ENCODE data around the gene ARG2.

Gene ARG2

DNA sequence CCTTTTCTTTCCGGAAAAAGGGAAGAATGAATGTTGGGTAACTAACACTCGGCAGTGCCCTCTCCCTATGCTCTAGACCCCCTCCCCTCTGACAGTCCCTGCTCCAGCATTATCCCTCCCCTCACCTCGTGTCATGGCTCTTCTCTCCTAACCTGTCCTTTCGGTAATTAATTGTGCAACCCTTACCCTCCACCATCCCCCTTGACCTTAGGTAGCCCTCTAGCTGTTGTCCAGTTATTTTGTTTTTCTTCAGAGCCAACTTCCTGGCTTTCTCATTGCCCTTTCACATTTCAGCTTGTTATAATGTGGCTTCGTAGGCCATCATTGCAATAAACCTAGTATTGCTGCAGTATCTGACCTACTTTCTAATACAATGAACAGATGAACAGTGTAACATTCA lies 11.2 kb downstream of the ARG2 start:
- Histone ChIP-seq H3K79me2 (peaks cover 15% of the 10 kb centered on the region), H3K4me3 (ENCODE audit: low read depth, low read length) (no peak overlapping the region), H3K4me2 (ENCODE audit: low read length) (no peak overlapping the region), H3K9me3 (ENCODE audit: control insufficient read depth, low read length) (no peaks in the 10 kb centered on the region), H3K9ac (no peak overlapping the region), H3K27me3 (ENCODE audit: control insufficient read depth, insufficient read depth, low read length) (no peaks in the 10 kb centered on the region), H2AFZ (no peak overlapping the region), H3K4me1 (peaks cover 4% of the 10 kb centered on the region), H3K27ac (no peak overlapping the region), H3K36me3 (ENCODE audit: control insufficient read depth, insufficient read depth, low read length) (no peaks in the 10 kb centered on the region)
- TF ChIP-seq CTCF (IDR thresholded peaks at IDR 0.05), result no peak

- Histone ChIP-seq H2AFZ (no peak overlapping the region), H3K4me1 (peaks cover 14% of the 10 kb centered on the region), H3K36me3 (ENCODE audit: control insufficient read depth, insufficient read depth, low read length) (no peaks in the 10 kb centered on the region), H3K9ac (no peak overlapping the region), H3K79me2 (peaks cover 9% of the 10 kb centered on the region), H3K27ac (no peak overlapping the region), H3K4me2 (ENCODE audit: low read length) (no peak overlapping the region), H3K4me3 (ENCODE audit: low read depth, low read length) (no peak overlapping the region), H3K27me3 (ENCODE audit: control insufficient read depth, insufficient read depth, low read length) (no peaks in the 10 kb centered on the region), H3K9me3 (ENCODE audit: control insufficient read depth, low read length) (no peaks in the 10 kb centered on the region)
- TF ChIP-seq CTCF (IDR thresholded peaks at IDR 0.05), result no peak
These were observed 13.9 kb downstream of the ARG2 start for GRCh38 chr14:67633451-67634147.

GRCh38 chr14:67636361-67636919 lies 16.7 kb downstream of the ARG2 start:
- H3K27ac ChIP-seq, result peak overlapping the region; percentile 83

DNA sequence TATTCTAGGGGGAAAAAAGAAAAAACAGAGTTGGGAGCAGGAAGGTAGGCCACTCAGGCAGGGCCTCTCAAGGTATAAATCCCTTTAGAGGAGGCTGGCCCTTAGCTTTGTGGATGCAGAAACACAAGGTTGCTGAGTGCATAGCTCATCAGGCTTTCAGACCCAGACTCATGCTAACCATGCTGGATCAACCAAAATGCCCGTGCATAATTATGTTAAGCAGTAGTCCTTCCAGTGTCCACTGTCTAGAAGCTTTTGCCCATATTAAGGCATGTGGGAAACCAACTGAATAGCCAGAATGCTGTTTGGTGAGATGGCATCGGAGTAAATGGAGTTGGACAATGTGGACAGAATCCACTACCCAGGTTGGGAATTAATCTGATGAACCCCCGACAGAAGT lies 18.9 kb downstream of the ARG2 start:
- no peaks in the 10 kb centered on the region for H3K9me3 ChIP-seq (ENCODE audit: control insufficient read depth, low read length)
- no peaks in the 10 kb centered on the region for H3K27me3 ChIP-seq (ENCODE audit: control insufficient read depth, insufficient read depth, low read length)
- H3K27ac ChIP-seq, result peak overlapping the region; percentile 7
- no peak overlapping the region for H3K9ac ChIP-seq
- peaks cover 4% of the 10 kb centered on the region for H3K79me2 ChIP-seq
- peak overlapping the region; percentile 13 for H3K4me2 ChIP-seq (ENCODE audit: low read length)
- no peak for TF ChIP-seq CTCF (IDR thresholded peaks at IDR 0.05)
- no peak overlapping the region for H2AFZ ChIP-seq
- H3K36me3 ChIP-seq (ENCODE audit: control insufficient read depth, insufficient read depth, low read length), result no peaks in the 10 kb centered on the region
- peaks cover 19% of the 10 kb centered on the region for H3K4me1 ChIP-seq
- no peak overlapping the region for H3K4me3 ChIP-seq (ENCODE audit: low read depth, low read length)

More at GRCh38 chr14:67636361-67636919, 16.7 kb downstream of the ARG2 start:
- H3K9me3 ChIP-seq (ENCODE audit: control insufficient read depth, low read length), result no peaks in the 10 kb centered on the region
- H3K36me3 ChIP-seq (ENCODE audit: control insufficient read depth, insufficient read depth, low read length), result no peaks in the 10 kb centered on the region
- H3K4me3 ChIP-seq (ENCODE audit: low read depth, low read length), result peak overlapping the region; percentile 24
- no peak overlapping the region for H2AFZ ChIP-seq
- peak overlapping the region; percentile 47 for H3K4me2 ChIP-seq (ENCODE audit: low read length)
- peaks cover 12% of the 10 kb centered on the region for H3K4me1 ChIP-seq
- no peak for TF ChIP-seq CTCF (IDR thresholded peaks at IDR 0.05)
- H3K79me2 ChIP-seq, result peaks cover 9% of the 10 kb centered on the region
- no peaks in the 10 kb centered on the region for H3K27me3 ChIP-seq (ENCODE audit: control insufficient read depth, insufficient read depth, low read length)
- no peak overlapping the region for H3K9ac ChIP-seq

DNA sequence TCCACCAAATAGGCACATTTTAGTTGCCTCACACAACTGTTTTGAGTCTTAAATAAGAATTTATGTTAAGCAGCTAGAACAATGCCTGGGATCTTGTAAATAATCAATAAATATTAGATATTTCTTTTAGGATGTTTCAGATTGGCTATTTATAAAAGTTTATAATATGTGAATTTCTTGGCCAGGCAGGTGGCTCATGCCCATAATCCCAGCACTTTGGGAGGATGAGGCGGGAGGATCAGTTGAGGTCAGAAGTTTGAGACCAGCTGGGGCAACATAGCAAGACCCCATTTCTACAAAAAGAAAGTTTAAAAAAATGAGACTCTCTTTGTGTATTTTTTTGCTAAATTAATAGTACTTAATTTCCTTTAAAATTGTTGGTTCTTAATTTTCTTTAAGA lies 21.8 kb downstream of the ARG2 start:
- Histone ChIP-seq H3K79me2 (peaks cover 2% of the 10 kb centered on the region), H2AFZ (no peak overlapping the region), H3K27me3 (ENCODE audit: control insufficient read depth, insufficient read depth, low read length) (no peaks in the 10 kb centered on the region), H3K36me3 (ENCODE audit: control insufficient read depth, insufficient read depth, low read length) (no peaks in the 10 kb centered on the region), H3K4me3 (ENCODE audit: low read depth, low read length) (no peak overlapping the region), H3K9ac (no peak overlapping the region), H3K9me3 (ENCODE audit: control insufficient read depth, low read length) (no peaks in the 10 kb centered on the region), H3K4me1 (peaks cover 36% of the 10 kb centered on the region), H3K27ac (peak overlapping the region; percentile 99), H3K4me2 (ENCODE audit: low read length) (no peak overlapping the region)
- TF ChIP-seq CTCF (IDR thresholded peaks at IDR 0.05), result no peak
